Adrenal gland (tissue), 5 donors: ENCODE measurements around the gene GNAL.

Experiments
- CTCF ChIP-seq, 6 experiments: fragments of 450-650 bp in 4 of 6; fragments of 200-600 bp in 2 of 6; sonication (generic) in 1 of 6; IDR thresholded peaks; 1 replicate in 5 of 6; 2 replicates in 1 of 6; pipeline versions ENCODE4 v1.5.1 to v1.8.0; 2016 to 2021; ENCODE audit warnings: antibody characterized with exemption in 6 of 6, mild to moderate bottlenecking in 2 of 6, moderate library complexity in 1 of 6
- POLR2A ChIP-seq, 2 donors: fragments of 450-650 bp; IDR thresholded peaks; one replicate each; pipeline ENCODE4 v1.6.1; 2017; ENCODE audit warnings: antibody characterized with exemption in 2 of 2, mild to moderate bottlenecking in 2 of 2, moderate library complexity in 1 of 2
- donor health status: DM: no; HTN: no; CAD: no.

DNA sequence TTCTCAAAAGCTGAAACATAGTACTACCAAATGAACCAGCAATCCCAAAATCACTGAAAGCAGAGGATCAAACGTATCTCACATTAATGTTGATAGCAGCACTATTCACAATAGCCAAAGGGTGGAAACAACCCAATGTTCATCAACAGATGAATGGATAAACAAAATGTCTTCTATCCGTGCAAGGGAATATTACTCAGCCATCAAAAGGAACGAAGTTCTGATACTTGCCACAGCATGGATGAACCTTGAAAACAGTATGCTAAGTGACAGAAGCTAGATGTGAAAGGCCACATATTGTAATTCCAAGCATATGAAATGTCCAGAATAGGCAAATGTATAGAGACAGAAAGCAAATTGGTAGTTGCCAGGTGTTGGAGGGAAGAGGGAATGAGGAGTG, 105.1 kb downstream of the GNAL start:
- TF ChIP-seq CTCF (IDR thresholded peaks at IDR 0.05): no peak
- TF ChIP-seq POLR2A (IDR thresholded peaks at IDR 0.05): no peak
